ENCODE results near the gene PLA2R1.

The PLA2R1 gene

DNA sequence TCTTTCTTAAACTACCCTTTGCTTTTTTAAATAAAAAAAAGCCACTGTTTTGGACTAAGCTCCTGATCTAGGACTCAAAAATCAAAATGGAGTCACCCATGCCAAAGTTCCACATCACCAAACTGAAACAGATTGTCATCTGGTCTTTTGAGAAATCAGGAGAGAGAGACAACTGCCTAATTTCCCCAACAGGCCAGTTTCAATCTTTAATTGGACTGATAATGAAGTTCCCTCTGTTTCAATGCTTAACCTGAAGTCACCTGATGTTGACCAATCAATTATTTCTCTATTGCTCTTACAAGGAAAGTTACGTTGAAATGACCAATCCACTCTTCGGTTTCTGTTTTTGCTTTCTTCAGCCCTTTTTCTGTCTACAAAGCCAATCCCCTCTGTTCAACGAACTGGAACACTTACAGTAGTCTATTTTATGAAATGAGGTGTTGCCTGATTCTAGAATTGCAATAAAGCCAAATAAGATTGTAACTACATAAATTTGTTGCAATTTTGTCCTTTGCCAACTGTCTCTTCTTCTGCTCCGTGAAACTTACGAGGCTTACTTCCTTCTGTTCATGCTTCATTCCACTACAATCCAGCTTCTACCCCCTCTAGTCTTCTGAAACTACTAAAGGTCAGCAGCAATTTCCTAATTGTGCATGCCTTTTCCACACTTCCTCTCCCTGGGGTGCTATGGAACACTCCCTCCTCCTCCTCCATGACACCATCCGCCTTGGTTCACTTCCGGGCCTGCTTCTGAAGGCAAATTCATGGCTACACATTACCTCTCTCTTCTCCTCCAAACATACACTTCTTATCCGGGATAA is 169.2 kb downstream of the PLA2R1 start:
- DNase-seq, result no peak

DNA sequence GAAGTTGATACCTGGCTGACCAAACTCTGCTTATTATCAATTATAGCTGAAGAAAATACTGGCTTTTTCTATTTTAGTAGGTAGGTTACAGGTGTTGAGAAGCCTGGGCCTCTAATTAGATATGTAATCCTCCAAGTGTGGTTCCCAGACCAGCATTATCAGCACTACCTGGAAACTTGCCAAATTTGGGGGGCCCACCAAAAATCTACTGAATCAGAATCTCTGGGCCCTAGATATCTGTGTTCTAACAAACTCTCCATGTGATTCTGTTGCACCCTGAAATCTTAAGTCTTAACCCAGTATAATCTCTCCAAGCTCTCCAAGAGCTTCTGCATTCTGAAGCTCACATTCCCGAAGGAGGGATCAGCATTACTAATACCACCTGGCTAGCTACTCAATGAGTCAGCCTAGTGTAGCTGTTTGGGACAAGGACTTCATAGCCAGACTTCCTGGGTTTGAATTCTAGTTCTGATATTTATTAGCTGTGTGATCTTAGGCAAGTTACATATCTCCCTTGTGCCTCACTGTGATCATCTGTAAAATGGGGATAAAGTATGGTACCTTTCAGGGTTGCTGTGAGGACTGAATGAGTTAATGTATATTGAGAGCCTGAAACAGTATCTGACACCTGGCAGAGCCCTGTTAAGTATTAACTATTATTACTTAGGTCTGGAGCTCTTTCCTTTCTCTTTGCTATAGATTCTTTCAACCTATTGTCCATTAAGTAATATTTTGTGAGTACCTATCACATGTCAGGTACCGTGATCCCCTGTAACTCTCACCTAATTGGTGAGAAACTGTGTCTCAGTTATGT is 170.3 kb downstream of the PLA2R1 start:
- DNase-seq, result no peak

DNA sequence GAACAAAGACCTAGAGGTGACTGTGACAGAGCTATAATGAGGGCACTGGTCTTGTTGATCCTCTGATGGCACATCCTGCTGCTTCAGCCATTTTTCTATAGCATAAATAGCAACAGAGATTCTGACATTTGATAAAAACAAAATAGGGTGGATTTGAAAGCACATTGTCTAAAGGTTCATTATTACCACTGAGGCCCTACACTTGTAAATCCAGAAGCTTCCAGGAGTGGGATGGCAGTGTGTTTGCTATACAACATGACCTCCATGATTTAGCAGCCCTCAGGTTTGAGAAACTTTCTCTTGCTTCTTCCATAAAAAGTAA is 171.2 kb downstream of the PLA2R1 start:
- DNase-seq, result no peak

DNA sequence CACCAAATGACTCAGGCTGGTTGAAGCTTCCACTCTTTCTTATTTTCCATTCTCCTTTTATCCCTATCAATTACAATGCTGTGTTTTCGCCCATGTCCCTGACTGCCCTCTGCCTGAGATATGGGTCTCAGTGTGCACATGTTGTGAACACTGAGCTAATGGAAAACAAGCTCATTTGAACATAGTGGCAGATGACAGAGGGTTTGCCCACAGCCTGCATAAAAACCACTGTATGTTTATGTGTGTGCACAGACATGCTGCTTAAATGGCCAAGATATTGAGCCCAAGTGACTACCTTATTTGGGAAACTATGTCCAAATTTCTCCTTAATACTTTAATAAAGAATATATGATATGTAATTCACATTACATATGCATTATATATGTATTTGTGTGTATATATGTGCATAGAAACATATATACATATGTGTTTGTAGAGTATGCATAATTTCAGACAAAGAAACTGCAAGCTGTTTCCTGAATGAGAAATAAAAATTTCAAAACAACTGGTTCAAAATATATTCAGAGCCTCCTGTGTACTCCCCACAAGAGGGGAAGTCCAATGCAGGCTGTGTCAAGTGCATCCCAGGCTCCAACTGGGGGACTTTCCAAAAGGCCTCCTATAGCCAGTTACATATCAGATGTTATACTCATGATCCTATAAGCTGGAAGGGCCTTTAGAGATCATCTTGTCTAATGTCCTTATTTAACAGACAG is 171.7 kb downstream of the PLA2R1 start:
- DNase-seq, result peak in 1 of 2 donors; percentile 12

DNA sequence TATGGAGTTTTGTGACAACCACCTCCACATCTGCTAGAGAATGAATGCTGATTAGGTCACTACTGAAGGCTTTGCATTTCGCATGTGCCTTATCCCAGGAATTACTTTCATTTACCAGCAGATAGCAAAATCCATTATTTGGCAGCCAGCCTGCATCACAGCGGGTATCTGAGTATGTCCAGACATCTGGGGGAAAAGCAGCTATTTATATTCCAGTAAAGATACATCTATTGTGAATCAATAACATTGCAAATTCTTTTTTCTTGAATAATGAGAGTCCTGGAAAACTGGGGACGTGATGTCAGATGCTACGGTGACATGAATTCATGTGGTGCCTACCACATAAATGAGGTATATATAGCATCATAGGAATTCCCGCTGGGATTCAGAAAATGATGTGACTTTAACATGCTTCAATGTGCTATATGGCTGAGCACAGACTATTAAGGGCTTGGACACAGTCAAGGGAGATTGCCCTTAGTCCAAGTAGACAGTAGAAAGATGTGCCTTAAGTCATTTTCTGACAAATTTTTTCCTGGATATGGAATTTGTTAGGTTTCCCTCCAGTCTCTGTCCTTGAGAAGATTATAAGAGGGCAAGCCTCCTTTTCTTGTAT is 180.2 kb downstream of the PLA2R1 start:
- no peak for DNase-seq
